Bone marrow (tissue), 2 donors: ENCODE data around the gene CD300C.
"Not testable (repeated sequence)": the region's sequence is repeated elsewhere in the genome, so short reads cannot be mapped to it uniquely, and the experiment has no call there.

ENCODE experiments used
- DNase-seq, 2 donors: peaks; one replicate each; lab custom pipeline; 2025; lab: John Stamatoyannopoulos, UW

CD300C gene

DNA sequence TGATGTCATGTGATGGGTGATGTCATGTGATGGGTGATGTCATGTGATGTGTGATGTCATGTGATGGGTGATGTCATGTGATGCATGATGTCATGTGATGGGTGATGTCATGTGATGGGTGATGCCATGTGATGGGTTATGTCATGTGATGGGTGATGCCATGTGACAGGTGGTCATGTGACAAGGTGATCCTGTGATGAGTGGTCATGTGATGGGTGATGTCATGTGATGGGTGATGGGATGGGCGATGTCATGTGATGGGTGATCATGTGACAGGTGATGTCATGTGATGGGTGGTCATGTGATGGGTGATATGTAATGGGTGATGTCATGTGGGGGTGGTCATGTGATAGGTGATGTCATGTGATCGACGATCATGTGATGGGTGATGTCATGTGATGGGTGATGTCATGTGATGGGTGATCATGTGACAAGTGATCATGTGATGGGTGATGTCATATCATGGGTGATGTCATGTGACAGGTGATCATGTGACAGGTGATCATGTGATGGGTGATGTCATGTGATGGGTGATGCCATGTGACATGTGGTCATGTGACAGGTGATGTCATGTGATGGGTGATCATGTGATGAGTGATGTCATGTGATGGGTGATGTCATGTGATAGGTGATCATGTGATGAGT lies 31.8 kb downstream of the CD300C start:
- DNase-seq: peak; percentile 19 to 79

GRCh38 chr17:74512624-74513091 lies 33.3 kb downstream of the CD300C start:
- peak; percentile 44 to 91 for DNase-seq

DNA sequence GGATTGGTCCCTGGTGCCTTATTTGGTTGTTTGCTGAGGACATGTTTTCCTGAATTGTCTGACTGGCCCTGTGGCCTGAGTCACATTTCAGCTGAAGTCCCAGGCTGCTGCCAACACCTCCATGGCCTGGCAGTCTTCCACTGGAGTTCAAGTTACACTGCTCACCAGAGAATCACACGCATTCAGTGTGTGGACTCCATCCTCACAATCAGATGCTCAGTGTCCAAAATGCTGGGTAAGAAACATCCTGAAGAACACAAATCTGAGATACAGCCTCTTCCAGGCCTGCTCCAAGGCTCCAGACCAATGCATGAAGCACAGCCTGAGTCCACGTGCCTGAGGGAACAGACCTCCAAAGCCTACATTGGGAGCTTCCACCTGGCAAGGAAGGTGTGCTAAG lies 33.9 kb downstream of the CD300C start:
- no peak for DNase-seq

GRCh38 chr17:74508156-74508555 lies 37.8 kb downstream of the CD300C start:
- DNase-seq: no peak

GRCh38 chr17:74503949-74504348 lies 42.0 kb downstream of the CD300C start:
- DNase-seq: not testable (repeated sequence)

DNA sequence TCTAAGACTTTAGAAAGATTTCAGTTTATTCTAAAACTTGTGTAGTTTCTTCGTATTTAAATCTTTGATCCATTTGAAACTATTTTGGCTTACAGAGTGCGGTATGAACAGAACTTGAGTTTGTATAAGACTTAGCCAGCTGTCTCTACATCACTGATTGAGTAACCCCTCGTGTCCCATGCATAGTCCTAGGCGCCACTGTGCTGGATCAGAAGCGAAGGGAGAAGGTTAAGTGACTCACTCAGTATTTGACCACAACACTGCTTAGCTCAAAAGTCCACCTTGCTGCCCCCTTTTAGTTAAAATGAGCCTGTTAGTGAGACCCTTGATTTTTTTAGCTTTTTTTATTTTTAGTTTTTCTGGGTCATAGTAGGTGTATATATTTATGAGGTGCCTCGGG lies 43.1 kb downstream of the CD300C start:
- DNase-seq: no peak

- DNase-seq: no peak
Measured at GRCh38 chr17:74499992-74500391, 45.9 kb downstream of the CD300C start.

GRCh38 chr17:74497471-74497870 lies 48.4 kb downstream of the CD300C start:
- DNase-seq: no peak

DNA sequence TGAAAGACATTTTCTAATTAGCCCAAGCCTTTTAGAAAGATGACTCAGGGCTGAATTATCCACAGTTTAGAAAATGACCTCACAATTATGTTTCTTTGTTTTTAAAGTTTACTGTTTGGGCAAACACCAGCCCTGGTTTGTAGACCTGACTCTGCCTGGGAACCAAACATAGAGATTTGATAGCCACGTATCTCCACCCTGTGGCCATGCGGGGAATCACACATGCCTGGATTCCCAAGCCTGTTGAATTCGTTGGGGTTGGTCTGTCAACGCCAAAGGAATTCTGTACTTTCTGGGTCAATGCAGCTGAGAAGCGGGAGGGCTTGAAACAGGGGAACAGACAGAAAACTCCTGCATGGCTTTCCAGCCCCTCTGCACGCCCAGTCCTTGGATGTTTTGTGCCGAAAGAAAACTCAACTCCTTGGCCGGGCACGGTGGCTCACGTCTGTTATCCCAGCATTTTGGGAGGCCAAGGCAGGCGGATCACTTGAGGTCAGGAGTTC lies 52.5 kb downstream of the CD300C start:
- DNase-seq: peak; percentile 32 to 59

- DNase-seq: no peak
Measured at GRCh38 chr17:74491626-74492025, 54.3 kb downstream of the CD300C start.
